Gastrocnemius medialis (tissue), 4 donors: ENCODE results near the gene GAMT. TPM values are rescaled to one million over a fixed set of nuclear protein-coding genes. Genes with fewer than 3 reads are reported as not detected.

ENCODE experiments used
- ATAC-seq, 2 donors: fragments of 150-250 bp; one replicate each; pipeline ENCODE4 v1.9.1; 2016
- DNase-seq, 2 donors: peaks; one replicate each; pipeline ENCODE4 v3.0.0-alpha.2; 2019
- H3K27ac ChIP-seq, 4 donors: fragments of 200-600 bp; sonication (generic); 1 replicate in 1 of 4; 2 replicates in 3 of 4; pipeline ENCODE4 v1.5.1; 2016 to 2018; ENCODE audit warnings: mild to moderate bottlenecking in 2 of 4, moderate library complexity in 1 of 4
- H3K27me3 ChIP-seq, 3 donors: fragments of 200-600 bp; sonication (generic) in 2 of 3; 1 replicate in 1 of 3; 2 replicates in 2 of 3; pipeline versions ENCODE4 v1.5.1 to v1.6.0; 2016 to 2019; ENCODE audit warnings: mild to moderate bottlenecking in 1 of 3, moderate library complexity in 1 of 3
- H3K36me3 ChIP-seq, 2 donors: fragments of 200-600 bp; sonication (generic) in 1 of 2; one replicate each; pipeline ENCODE4 v1.5.1; 2017 to 2018
- H3K4me1 ChIP-seq, 2 donors: fragments of 200-600 bp; sonication (generic) in 1 of 2; one replicate each; pipeline ENCODE4 v1.5.1; 2016 to 2017; ENCODE audit warnings: mild to moderate bottlenecking in 2 of 2
- H3K4me3 ChIP-seq, 4 donors: fragments of 200-600 bp; sonication (generic) in 3 of 4; 1 replicate in 1 of 4; 2 replicates in 3 of 4; pipeline ENCODE4 v1.5.1; 2016 to 2019; ENCODE audit warnings: mild to moderate bottlenecking in 2 of 4
- H3K9me3 ChIP-seq, 3 donors: fragments of 200-600 bp; sonication (generic) in 2 of 3; 1 replicate in 1 of 3; 2 replicates in 2 of 3; pipeline ENCODE4 v1.5.1; 2016 to 2019
- CTCF ChIP-seq, 5 experiments: fragments of 450-650 bp in 3 of 5; fragments of 200-600 bp in 2 of 5; sonication (generic) in 2 of 5; IDR thresholded peaks in 4 of 5; conservative IDR thresholded peaks in 1 of 5; 1 replicate in 4 of 5; 2 replicates in 1 of 5; pipeline ENCODE4 v1.5.1; 2016 to 2019; ENCODE audit warnings: antibody characterized with exemption in 5 of 5, mild to moderate bottlenecking in 3 of 5, moderate library complexity in 3 of 5
- POLR2A ChIP-seq, 2 donors: fragments of 450-650 bp; IDR thresholded peaks; one replicate each; pipeline ENCODE4 v1.6.1; 2017; ENCODE audit warnings: antibody characterized with exemption in 2 of 2, mild to moderate bottlenecking in 2 of 2, moderate library complexity in 2 of 2
- in situ Hi-C, 4 donors: fragments of 200-750 bp; cut with MboI; loops; one replicate each; pipeline versions ENCODE4 v1.15.0 to v1.8.0; 2017; ENCODE audit warnings: low sequenced_read_pairs in 4 of 4
- intact Hi-C: fragments of 100-400 bp; cut with DNase I; formaldehyde crosslinking; loops from one replicate; pipeline ENCODE4 v1.15.1; 2023; ENCODE audit warnings: low total_unique reads
- total RNA-seq, 4 donors: library from RNA; depleted of rRNA; stranded (reverse); fragments of >200 nt; gene quantifications; one replicate each; pipeline versions ENCODE4 v1.1.0 to v1.2.3, GENCODE V29; 2016

Gene GAMT
- total RNA-seq, 4 donors from 2014 or later = 269 to 421 (median 373) TPM

DNA sequence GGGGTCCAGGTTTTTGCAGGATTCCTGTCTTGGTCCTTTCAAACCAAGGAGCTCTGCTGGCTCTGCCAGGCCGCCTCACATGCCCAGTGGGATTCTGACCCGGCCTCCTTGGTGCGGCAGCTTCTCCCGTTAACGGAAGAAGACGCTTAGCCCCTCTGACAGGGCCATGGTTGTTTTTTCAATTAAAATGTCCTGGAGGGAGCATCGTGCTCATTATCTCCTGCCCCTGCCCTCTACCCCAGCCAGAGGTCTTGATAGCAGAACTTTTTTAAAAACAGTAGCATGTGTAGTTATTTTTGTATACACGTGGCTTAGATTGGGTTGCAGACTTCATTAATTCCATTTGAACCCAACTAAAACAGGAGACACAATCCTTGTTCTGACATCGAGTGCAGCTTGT lies 25.4 kb upstream of the GAMT start:
- ATAC-seq (no peak), DNase-seq (no peak)
- intact Hi-C loops (no loop called here), in situ Hi-C loops (no loop called here)
- no peak overlapping the region for H3K4me3 ChIP-seq
- H3K9me3 ChIP-seq = no peaks in the 10 kb centered on the region
- no peak overlapping the region for H3K27ac ChIP-seq
- TF ChIP-seq CTCF (IDR thresholded peaks at IDR 0.05 in 4 of 5, conservative IDR thresholded peaks at IDR 0.05 in 1 of 5) (no peak), POLR2A (IDR thresholded peaks at IDR 0.05) (no peak)
- H3K27me3 ChIP-seq = no peaks in the 10 kb centered on the region
- H3K36me3 ChIP-seq = peaks cover 0 to 84% of the 10 kb centered on the region in 2 donors
- peaks cover 0 to 15% of the 10 kb centered on the region in 2 donors for H3K4me1 ChIP-seq

GRCh38 chr19:1425902-1426301 lies 24.6 kb upstream of the GAMT start:
- H3K4me1 ChIP-seq = peaks cover 0 to 16% of the 10 kb centered on the region in 2 donors
- H3K27ac ChIP-seq = no peak overlapping the region
- H3K36me3 ChIP-seq = peaks cover 0 to 84% of the 10 kb centered on the region in 2 donors
- H3K9me3 ChIP-seq = no peaks in the 10 kb centered on the region
- no peak for DNase-seq
- ATAC-seq = no peak
- in situ Hi-C loops = no loop called here
- H3K4me3 ChIP-seq = no peak overlapping the region
- no peaks in the 10 kb centered on the region for H3K27me3 ChIP-seq
- TF ChIP-seq POLR2A (IDR thresholded peaks at IDR 0.05) (no peak), CTCF (IDR thresholded peaks at IDR 0.05 in 4 of 5, conservative IDR thresholded peaks at IDR 0.05 in 1 of 5) (no peak)
- intact Hi-C loops = no loop called here

DNA sequence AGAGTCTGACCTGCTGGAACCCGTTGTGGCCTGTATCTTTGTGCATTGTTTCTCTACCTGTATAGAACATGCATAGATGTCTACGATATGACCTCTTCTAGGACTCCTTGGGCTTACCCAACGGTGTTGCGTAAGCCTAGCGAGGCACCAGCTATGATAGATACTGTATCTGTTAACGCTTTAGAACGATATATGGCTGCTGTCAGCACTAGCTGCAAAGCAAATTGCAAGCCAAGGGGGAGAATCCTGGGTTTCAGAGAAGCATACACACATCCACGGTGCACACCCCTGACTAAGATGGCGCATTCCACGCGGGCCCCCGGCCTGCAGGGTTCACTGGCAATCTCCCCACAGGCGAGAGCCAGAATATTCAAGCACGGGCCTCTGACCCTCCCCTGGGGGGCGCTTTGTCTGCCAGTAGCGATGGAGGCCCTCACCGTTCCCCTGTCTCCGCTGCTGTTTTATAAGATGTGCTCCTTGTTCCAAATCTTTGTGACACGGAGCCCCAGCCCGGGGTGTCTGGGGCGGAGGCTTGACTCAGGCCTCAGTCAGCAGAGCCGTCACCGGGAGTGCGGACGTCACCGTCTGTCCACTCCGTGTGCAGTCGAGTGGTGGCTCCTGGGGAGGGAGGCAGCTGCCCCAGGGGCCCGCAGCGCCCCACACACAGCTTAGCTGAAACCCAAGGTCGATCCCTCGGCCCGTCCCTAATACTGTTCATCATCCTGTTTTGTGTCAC lies 23.9 kb upstream of the GAMT start:
- H3K4me1 ChIP-seq = peaks cover 0 to 16% of the 10 kb centered on the region in 2 donors
- peaks cover 0 to 86% of the 10 kb centered on the region in 2 donors for H3K36me3 ChIP-seq
- intact Hi-C loops = no loop called here
- no peak for DNase-seq
- no peaks in the 10 kb centered on the region for H3K27me3 ChIP-seq
- no peak for ATAC-seq
- no peak overlapping the region for H3K4me3 ChIP-seq
- no peak for TF ChIP-seq POLR2A (IDR thresholded peaks at IDR 0.05)
- TF ChIP-seq CTCF (IDR thresholded peaks at IDR 0.05 in 4 of 5, conservative IDR thresholded peaks at IDR 0.05 in 1 of 5) = no peak
- no peak overlapping the region for H3K27ac ChIP-seq
- no peaks in the 10 kb centered on the region for H3K9me3 ChIP-seq
- in situ Hi-C loops = no loop called here

- Histone ChIP-seq H3K9me3 (no peaks in the 10 kb centered on the region), H3K27me3 (no peaks in the 10 kb centered on the region), H3K36me3 (peaks cover 0 to 79% of the 10 kb centered on the region in 2 donors), H3K4me3 (no peak overlapping the region), H3K4me1 (peaks cover under 1 to 16% of the 10 kb centered on the region in 2 donors), H3K27ac (no peak overlapping the region)
- in situ Hi-C loops (no loop called here), intact Hi-C loops (no loop called here)
- DNase-seq (no peak), ATAC-seq (no peak)
- TF ChIP-seq CTCF (IDR thresholded peaks at IDR 0.05 in 4 of 5, conservative IDR thresholded peaks at IDR 0.05 in 1 of 5) = no peak
- no peak for TF ChIP-seq POLR2A (IDR thresholded peaks at IDR 0.05)
These were observed 23.0 kb upstream of the GAMT start for GRCh38 chr19:1424192-1424955.
